ENCODE results near the gene VAT1L. TPM values are rescaled to one million over a fixed set of nuclear protein-coding genes. Genes with fewer than 3 reads are reported as not detected.

Gene VAT1L
- total RNA-seq, 1 experiment from 2014 or later = 19.1 TPM

- TF ChIP-seq PRDM15 (CRISPR knock-in tag; IDR thresholded peaks at IDR 0.05) = no peak
- TF ChIP-seq ETV6 (CRISPR knock-in tag; IDR thresholded peaks at IDR 0.05) = no peak
- TF ChIP-seq ZNF121 (CRISPR knock-in tag; IDR thresholded peaks at IDR 0.05) = no peak
- TF ChIP-seq ZNF425 (CRISPR knock-in tag; conservative IDR thresholded peaks at IDR 0.05) = no peak
- no peak for TF ChIP-seq CBFB (CRISPR knock-in tag; IDR thresholded peaks at IDR 0.05; ENCODE audit: low read depth)
These were observed 137.2 kb downstream of the VAT1L start (continued) for GRCh38 chr16:77925531-77925930.

- Mint-ChIP-seq H3K4me1 (peaks cover 2% of the 10 kb centered on the region; the same call in 1 of the 2 replicates), H3K36me3 (no peaks in the 10 kb centered on the region; the same call in 1 of the 2 replicates), H3K9me3 (no peaks in the 10 kb centered on the region), H3K4me3 (no peak overlapping the region), H3K27me3 (ENCODE audit: low read depth) (peaks cover 2% of the 10 kb centered on the region; the same call in 1 of the 2 replicates), H3K27ac (no peak overlapping the region)
- ChIA-PET POLR2A (interaction anchor here (0.6 kb wide), 1 partner anchor 50 kb away, joined by 4 read pairs; no protein-coding TSS in a partner anchor), CTCF (interaction anchor here (1.3 kb wide), 1 partner anchor 24 kb away, joined by 4 read pairs; no protein-coding TSS in a partner anchor)
- ATAC-seq = no peak
- TF ChIP-seq TEAD4 (CRISPR knock-in tag; IDR thresholded peaks at IDR 0.05) = no peak
- no peak for TF ChIP-seq TCF7 (CRISPR knock-in tag; IDR thresholded peaks at IDR 0.05; ENCODE audit: low read depth)
- TF ChIP-seq ZNF423 (CRISPR knock-in tag; IDR thresholded peaks at IDR 0.05) = no peak
- no peak for TF ChIP-seq ZNF512 (CRISPR knock-in tag; IDR thresholded peaks at IDR 0.05; ENCODE audit: borderline replicate concordance)
- TF ChIP-seq AR (CRISPR knock-in tag; IDR thresholded peaks at IDR 0.05) = no peak
- no peak for TF ChIP-seq NR1H2 (CRISPR knock-in tag; IDR thresholded peaks at IDR 0.05)
- no peak for DNase-seq (ENCODE audit: low spot score)
These were observed 139.7 kb downstream of the VAT1L start for GRCh38 chr16:77928096-77928495.

GRCh38 chr16:77929004-77929403 lies 140.6 kb downstream of the VAT1L start:
- CTCF ChIA-PET = interaction anchor here (1.3 kb wide), 1 partner anchor 23 kb away, joined by 4 read pairs; no protein-coding TSS in a partner anchor
- H3K4me1 Mint-ChIP-seq = peaks cover 5% of the 10 kb centered on the region
- no peak overlapping the region for H3K27ac Mint-ChIP-seq
- H3K27me3 Mint-ChIP-seq (ENCODE audit: low read depth) = no peaks in the 10 kb centered on the region
- no peak overlapping the region for H3K4me3 Mint-ChIP-seq
- ATAC-seq (no peak), DNase-seq (ENCODE audit: low spot score) (no peak)
- no peaks in the 10 kb centered on the region; the same call in 1 of the 2 replicates for H3K36me3 Mint-ChIP-seq
- no peaks in the 10 kb centered on the region for H3K9me3 Mint-ChIP-seq
- POLR2A ChIA-PET = no interaction called here
- TF ChIP-seq NR3C1 (CRISPR knock-in tag; conservative IDR thresholded peaks at IDR 0.05; ENCODE audit: low read depth) (no peak), ZNF425 (CRISPR knock-in tag; conservative IDR thresholded peaks at IDR 0.05) (no peak), NR2C2 (CRISPR knock-in tag; IDR thresholded peaks at IDR 0.05) (no peak), ATF3 (CRISPR knock-in tag; conservative IDR thresholded peaks at IDR 0.05) (no peak), NR1H2 (CRISPR knock-in tag; IDR thresholded peaks at IDR 0.05) (no peak), ATF1 (CRISPR knock-in tag; IDR thresholded peaks at IDR 0.05) (no peak), FOXP1 (CRISPR knock-in tag; IDR thresholded peaks at IDR 0.05; ENCODE audit: borderline replicate concordance) (no peak), ERG (CRISPR knock-in tag; IDR thresholded peaks at IDR 0.05) (no peak), RELA (CRISPR knock-in tag; IDR thresholded peaks at IDR 0.05; ENCODE audit: borderline replicate concordance) (no peak)
